Right lobe of liver (tissue), 4 donors: ENCODE data around the gene MRPS18A.
"Not testable (repeated sequence)": the region's sequence is repeated elsewhere in the genome, so short reads cannot be mapped to it uniquely, and the experiment has no call there.

Experiments
- POLR2A ChIP-seq: fragments of 450-650 bp; IDR thresholded peaks from one replicate; pipeline ENCODE4 v1.6.1; 2017; ENCODE audit warnings: antibody characterized with exemption, mild to moderate bottlenecking
- TF ChIP-seq, protein P1 (sequence below), 4 donors: fragments of 200-600 bp in 3 of 4; fragments of 450-650 bp in 1 of 4; IDR thresholded peaks; one replicate each; pipeline versions ENCODE4 v1.5.1 to v1.8.0; 2016 to 2022; ENCODE audit warnings: antibody characterized with exemption in 4 of 4, mild to moderate bottlenecking in 2 of 4
- donor health status: DM: no; HTN: no; CAD: no.
- donor health status: DM: no; HTN: no; CAD: no.
- donor health status: DM: no; HTN: yes; CAD: no.

DNA sequence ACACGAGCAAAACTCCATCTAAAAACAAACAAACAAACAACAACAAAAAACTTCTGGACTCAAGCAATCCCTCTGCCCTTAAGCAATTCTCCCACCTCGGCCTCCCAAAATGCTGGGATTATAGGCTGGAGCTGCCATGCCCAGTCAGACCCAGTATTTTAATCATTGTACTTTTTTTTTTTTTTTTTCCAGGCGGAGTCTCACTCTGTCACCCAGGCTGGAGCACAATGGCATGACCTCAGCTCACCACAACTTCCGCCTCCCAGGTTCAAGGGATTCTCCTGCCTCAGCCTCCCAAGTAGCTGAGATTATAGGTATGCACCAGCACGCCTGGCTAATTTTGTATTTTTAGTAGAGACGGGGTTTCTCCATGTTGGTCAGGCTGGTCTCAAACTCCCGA is 54.6 kb downstream of the MRPS18A start:
- TF ChIP-seq, protein P1, sequence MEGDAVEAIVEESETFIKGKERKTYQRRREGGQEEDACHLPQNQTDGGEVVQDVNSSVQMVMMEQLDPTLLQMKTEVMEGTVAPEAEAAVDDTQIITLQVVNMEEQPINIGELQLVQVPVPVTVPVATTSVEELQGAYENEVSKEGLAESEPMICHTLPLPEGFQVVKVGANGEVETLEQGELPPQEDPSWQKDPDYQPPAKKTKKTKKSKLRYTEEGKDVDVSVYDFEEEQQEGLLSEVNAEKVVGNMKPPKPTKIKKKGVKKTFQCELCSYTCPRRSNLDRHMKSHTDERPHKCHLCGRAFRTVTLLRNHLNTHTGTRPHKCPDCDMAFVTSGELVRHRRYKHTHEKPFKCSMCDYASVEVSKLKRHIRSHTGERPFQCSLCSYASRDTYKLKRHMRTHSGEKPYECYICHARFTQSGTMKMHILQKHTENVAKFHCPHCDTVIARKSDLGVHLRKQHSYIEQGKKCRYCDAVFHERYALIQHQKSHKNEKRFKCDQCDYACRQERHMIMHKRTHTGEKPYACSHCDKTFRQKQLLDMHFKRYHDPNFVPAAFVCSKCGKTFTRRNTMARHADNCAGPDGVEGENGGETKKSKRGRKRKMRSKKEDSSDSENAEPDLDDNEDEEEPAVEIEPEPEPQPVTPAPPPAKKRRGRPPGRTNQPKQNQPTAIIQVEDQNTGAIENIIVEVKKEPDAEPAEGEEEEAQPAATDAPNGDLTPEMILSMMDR (IDR thresholded peaks at IDR 0.05), result not testable (repeated sequence)
- TF ChIP-seq POLR2A, result not testable (repeated sequence)
